ENCODE measurements around the gene TTPAL. TPM values are rescaled to one million over a fixed set of nuclear protein-coding genes. Genes with fewer than 3 reads are reported as not detected.
A peak's percentile ranks its signal among the peaks of the same experiment; 100 is the strongest.

Gene TTPAL, protein sequence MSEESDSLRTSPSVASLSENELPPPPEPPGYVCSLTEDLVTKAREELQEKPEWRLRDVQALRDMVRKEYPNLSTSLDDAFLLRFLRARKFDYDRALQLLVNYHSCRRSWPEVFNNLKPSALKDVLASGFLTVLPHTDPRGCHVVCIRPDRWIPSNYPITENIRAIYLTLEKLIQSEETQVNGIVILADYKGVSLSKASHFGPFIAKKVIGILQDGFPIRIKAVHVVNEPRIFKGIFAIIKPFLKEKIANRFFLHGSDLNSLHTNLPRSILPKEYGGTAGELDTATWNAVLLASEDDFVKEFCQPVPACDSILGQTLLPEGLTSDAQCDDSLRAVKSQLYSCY
- 3.1 TPM for total RNA-seq

DNA sequence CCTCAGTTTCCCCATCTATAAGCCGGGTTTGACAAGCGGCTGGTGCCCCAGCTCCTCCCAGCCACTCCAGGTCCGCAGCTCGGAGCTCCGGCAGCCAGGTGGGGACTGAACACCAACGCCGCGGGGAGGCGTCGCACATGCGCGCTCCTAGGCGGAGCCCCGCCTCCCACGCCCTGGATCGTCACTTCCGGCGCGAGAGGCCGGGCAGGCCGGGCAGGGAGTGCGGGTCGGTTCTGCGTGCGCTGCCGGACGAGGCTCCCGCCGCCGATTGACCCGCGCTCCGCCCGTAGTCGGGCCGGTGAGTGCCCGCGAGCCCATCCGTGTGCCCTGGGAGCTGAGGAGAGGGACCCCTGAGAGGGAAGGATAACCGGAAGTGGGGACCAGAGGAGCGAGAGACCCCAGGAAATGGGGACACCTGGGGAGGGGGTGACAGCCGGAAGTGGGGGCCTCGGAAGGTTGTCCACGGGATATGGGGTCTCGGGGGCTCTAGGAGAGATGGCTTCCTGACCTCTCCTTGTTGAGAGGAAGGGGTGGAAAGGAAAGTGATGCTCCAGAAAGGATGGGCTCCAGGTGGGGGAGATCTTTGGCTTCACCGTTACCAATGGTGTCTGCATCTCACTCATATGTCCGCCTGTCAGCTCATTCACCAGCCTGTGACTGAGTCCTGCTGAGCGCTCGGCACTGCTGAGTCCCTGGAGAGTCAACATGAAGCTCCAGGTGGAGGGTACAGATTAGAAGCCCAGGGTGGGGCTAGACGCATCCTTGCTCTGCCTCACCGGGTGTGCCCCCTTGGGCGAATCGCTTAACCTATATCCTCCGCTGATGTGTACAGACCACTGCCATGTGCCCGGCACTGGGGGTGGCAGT is at the start of gene TTPAL:
TTPAL (plus strand) TSS at position 181 of the 867 bp plus-strand sequence. CDS start 4,126 bp downstream, outside the sequence.
- peak within 1 kb of the TSS; percentile 36 to 97 (median 91) for H3K9ac ChIP-seq (ENCODE audit: low read depth in 1 of 3, low read length in 3 of 3)
- no peaks in the 10 kb centered on the region for H3K9me3 ChIP-seq (ENCODE audit: control insufficient read depth in 3 of 3, low read length in 3 of 3)
- H3K4me1 ChIP-seq (ENCODE audit: control insufficient read depth in 3 of 3, insufficient read depth in 3 of 3, low read length in 3 of 3): peaks cover 14 to 19% (median 18%) of the 10 kb centered on the region in 3 donors
- H3K36me3 ChIP-seq (ENCODE audit: control insufficient read depth in 3 of 3, insufficient read depth in 3 of 3, low read length in 3 of 3): peaks cover 9 to 13% (median 11%) of the 10 kb centered on the region in 3 donors
- peak within 1 kb of the TSS; percentile 72 to 87 (median 83) for H3K4me3 ChIP-seq (ENCODE audit: low read length in 3 of 3)
- no peaks in the 10 kb centered on the region for H3K27me3 ChIP-seq (ENCODE audit: control insufficient read depth in 3 of 3, insufficient read depth in 3 of 3, low read length in 3 of 3)
- H3K27ac ChIP-seq (ENCODE audit: low read depth, low read length): peak within 1 kb of the TSS; percentile 88

DNA sequence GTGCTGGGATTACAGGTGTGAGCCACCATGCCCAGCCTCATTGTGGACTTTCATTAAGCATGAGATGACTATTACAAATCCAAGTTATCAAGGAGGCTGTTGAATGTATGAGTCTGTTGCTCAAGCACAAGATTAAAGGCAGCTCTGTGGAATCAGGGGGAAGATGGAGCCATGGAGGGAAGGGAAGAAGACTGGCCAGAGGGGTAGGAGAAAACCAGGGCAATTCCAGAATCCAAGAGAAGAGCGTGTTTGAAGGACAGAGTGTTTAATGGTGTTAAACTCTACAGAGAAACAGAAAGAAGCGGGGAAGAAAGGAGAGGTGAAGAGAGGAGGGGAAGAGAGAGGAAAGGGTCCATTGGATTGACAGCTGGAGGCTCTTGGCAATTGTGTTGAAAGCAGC is 49.8 kb upstream of the TTPAL start:
- Histone ChIP-seq H3K9me3 (ENCODE audit: control insufficient read depth in 3 of 3, low read length in 3 of 3) (no peaks in the 10 kb centered on the region), H3K27me3 (ENCODE audit: control insufficient read depth in 3 of 3, insufficient read depth in 3 of 3, low read length in 3 of 3) (peaks cover 10 to 26% (median 10%) of the 10 kb centered on the region in 3 donors), H3K4me1 (ENCODE audit: control insufficient read depth in 3 of 3, insufficient read depth in 3 of 3, low read length in 3 of 3) (no peaks in the 10 kb centered on the region), H3K9ac (ENCODE audit: low read depth in 1 of 3, low read length in 3 of 3) (no peak overlapping the region), H3K4me3 (ENCODE audit: low read length in 3 of 3) (no peak overlapping the region), H3K36me3 (ENCODE audit: control insufficient read depth in 3 of 3, insufficient read depth in 3 of 3, low read length in 3 of 3) (no peaks in the 10 kb centered on the region), H3K27ac (ENCODE audit: low read depth, low read length) (no peak overlapping the region)

DNA sequence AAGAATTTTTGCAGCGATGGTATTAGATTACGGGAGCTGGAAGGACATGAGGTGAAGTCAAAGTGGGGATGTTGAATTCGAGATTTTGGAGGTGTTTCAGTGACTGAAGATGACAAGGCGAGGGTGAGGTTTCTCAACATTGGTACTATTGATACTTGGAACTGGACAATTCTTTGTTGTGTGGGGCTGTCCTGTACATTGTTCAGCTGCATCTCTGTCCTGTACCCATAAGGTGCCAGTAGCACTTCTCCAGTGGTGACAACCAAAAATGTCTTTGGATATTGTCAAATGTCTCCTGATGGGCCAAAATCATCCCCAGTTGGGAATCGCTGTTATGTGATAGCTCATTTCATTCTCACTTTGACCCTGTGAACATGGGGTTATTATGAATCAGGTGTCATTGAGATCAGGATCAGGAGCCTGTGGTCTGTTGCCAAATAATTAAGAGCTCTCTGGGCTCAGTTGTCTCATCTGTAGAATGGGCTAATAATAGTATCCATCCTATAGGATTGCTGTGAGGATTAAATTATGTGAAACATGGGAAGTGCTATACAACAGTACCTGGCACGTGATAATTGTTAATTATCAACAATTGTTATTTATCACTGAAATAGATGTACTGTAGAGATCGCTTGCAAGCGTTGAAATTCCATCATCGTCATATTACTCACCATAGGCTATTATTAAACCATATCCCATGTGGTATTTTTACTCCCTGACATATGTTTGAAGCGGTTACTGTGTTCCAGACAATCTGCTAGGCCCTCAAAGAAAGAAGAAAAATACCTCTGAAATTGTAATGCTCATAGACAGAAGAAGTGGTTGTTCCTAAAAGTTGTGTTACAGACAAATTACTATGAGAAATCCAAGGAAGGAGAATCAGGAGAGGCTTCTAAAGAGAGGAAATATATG is 48.5 kb upstream of the TTPAL start:
- Histone ChIP-seq H3K36me3 (ENCODE audit: control insufficient read depth in 3 of 3, insufficient read depth in 3 of 3, low read length in 3 of 3) (no peaks in the 10 kb centered on the region), H3K27ac (ENCODE audit: low read depth, low read length) (no peak overlapping the region), H3K27me3 (ENCODE audit: control insufficient read depth in 3 of 3, insufficient read depth in 3 of 3, low read length in 3 of 3) (peaks cover 15 to 28% (median 17%) of the 10 kb centered on the region in 3 donors), H3K9me3 (ENCODE audit: control insufficient read depth in 3 of 3, low read length in 3 of 3) (no peaks in the 10 kb centered on the region), H3K4me1 (ENCODE audit: control insufficient read depth in 3 of 3, insufficient read depth in 3 of 3, low read length in 3 of 3) (no peaks in the 10 kb centered on the region), H3K9ac (ENCODE audit: low read depth in 1 of 3, low read length in 3 of 3) (no peak overlapping the region), H3K4me3 (ENCODE audit: low read length in 3 of 3) (no peak overlapping the region)

DNA sequence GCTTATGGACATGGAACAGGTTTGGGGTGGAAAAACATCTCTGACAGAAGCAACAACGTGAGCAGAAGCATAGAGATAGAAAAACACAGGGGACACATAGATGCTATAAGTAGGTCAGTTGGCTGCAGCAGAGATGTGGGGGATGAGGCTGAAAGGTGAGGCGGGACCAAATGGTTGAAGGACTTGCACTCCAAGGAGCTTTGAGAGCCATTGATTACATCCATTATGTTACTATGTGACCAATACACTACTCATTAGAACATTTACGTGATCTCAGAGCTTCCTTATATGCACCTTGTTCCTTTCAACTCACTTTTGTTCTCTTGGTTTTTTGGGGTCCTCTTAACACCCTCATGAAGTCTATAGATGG is 47.9 kb upstream of the TTPAL start:
- no peak overlapping the region for H3K27ac ChIP-seq (ENCODE audit: low read depth, low read length)
- no peak overlapping the region for H3K4me3 ChIP-seq (ENCODE audit: low read length in 3 of 3)
- H3K4me1 ChIP-seq (ENCODE audit: control insufficient read depth in 3 of 3, insufficient read depth in 3 of 3, low read length in 3 of 3): no peaks in the 10 kb centered on the region
- peaks cover 15 to 26% (median 18%) of the 10 kb centered on the region in 3 donors for H3K27me3 ChIP-seq (ENCODE audit: control insufficient read depth in 3 of 3, insufficient read depth in 3 of 3, low read length in 3 of 3)
- H3K9me3 ChIP-seq (ENCODE audit: control insufficient read depth in 3 of 3, low read length in 3 of 3): no peaks in the 10 kb centered on the region
- H3K36me3 ChIP-seq (ENCODE audit: control insufficient read depth in 3 of 3, insufficient read depth in 3 of 3, low read length in 3 of 3): no peaks in the 10 kb centered on the region
- no peak overlapping the region for H3K9ac ChIP-seq (ENCODE audit: low read depth in 1 of 3, low read length in 3 of 3)

DNA sequence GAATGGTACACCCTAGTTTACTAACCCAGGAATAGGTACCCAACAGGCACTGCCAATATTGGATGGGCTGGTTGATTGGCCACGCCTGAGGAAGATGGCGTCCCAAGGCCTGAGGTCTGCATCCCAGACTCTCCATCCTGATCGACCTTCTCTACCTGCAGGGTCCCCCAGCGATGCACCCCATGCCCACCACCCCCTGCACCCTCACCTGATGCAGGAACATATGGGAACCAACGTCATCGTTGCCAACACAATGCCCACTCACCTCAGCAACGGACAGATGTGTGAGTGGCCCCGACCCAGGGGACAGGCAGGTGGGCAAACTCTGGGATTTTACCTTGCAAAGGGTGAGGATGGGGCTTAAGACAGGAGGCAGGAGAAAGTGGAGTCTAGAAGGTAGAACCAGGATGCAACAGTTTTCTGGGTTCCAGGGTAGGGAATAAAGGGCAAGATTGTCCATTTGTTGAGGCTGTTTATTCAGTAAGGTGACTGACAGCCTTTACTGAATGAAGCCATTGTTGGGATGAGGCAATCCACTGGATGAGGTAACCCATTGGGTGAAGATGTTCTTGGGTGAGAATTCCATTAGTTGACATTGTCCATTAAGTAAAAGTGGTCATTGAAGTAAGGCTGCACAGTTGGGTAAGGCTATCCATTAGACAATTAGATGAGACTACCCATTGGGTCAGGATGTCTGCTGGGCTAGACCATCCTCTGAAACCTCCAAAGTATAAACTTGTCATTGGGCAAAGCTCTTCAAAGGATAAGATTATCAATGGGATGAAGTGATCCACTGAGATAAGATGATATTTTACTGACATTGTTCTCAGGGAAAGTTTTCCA is 47.3 kb upstream of the TTPAL start:
- Histone ChIP-seq H3K4me1 (ENCODE audit: control insufficient read depth in 3 of 3, insufficient read depth in 3 of 3, low read length in 3 of 3) (no peaks in the 10 kb centered on the region), H3K9me3 (ENCODE audit: control insufficient read depth in 3 of 3, low read length in 3 of 3) (no peaks in the 10 kb centered on the region), H3K9ac (ENCODE audit: low read depth in 1 of 3, low read length in 3 of 3) (no peak overlapping the region), H3K36me3 (ENCODE audit: control insufficient read depth in 3 of 3, insufficient read depth in 3 of 3, low read length in 3 of 3) (no peaks in the 10 kb centered on the region), H3K4me3 (ENCODE audit: low read length in 3 of 3) (no peak overlapping the region), H3K27me3 (ENCODE audit: control insufficient read depth in 3 of 3, insufficient read depth in 3 of 3, low read length in 3 of 3) (peaks cover 13 to 25% (median 18%) of the 10 kb centered on the region in 3 donors), H3K27ac (ENCODE audit: low read depth, low read length) (no peak overlapping the region)

DNA sequence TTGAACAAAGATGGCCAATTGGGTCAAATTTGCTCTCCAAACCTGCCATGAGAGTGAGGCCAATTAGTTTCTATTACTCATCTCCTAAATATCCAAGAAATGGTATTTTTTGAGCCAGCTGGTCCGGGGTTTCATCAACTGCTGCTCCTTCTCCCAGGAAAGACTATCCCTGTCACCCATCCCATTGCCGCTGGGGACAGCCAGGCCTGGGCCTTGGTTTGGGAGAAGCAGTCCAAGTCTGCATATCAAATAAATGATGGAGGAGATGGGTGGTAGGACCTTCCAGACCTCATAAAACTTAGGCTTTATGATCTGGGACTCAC is 46.7 kb upstream of the TTPAL start:
- Histone ChIP-seq H3K36me3 (ENCODE audit: control insufficient read depth in 3 of 3, insufficient read depth in 3 of 3, low read length in 3 of 3) (no peaks in the 10 kb centered on the region), H3K9me3 (ENCODE audit: control insufficient read depth in 3 of 3, low read length in 3 of 3) (no peaks in the 10 kb centered on the region), H3K27me3 (ENCODE audit: control insufficient read depth in 3 of 3, insufficient read depth in 3 of 3, low read length in 3 of 3) (peaks cover 11 to 20% (median 13%) of the 10 kb centered on the region in 3 donors), H3K9ac (ENCODE audit: low read depth in 1 of 3, low read length in 3 of 3) (no peak overlapping the region), H3K4me1 (ENCODE audit: control insufficient read depth in 3 of 3, insufficient read depth in 3 of 3, low read length in 3 of 3) (no peaks in the 10 kb centered on the region), H3K27ac (ENCODE audit: low read depth, low read length) (no peak overlapping the region), H3K4me3 (ENCODE audit: low read length in 3 of 3) (no peak overlapping the region)

DNA sequence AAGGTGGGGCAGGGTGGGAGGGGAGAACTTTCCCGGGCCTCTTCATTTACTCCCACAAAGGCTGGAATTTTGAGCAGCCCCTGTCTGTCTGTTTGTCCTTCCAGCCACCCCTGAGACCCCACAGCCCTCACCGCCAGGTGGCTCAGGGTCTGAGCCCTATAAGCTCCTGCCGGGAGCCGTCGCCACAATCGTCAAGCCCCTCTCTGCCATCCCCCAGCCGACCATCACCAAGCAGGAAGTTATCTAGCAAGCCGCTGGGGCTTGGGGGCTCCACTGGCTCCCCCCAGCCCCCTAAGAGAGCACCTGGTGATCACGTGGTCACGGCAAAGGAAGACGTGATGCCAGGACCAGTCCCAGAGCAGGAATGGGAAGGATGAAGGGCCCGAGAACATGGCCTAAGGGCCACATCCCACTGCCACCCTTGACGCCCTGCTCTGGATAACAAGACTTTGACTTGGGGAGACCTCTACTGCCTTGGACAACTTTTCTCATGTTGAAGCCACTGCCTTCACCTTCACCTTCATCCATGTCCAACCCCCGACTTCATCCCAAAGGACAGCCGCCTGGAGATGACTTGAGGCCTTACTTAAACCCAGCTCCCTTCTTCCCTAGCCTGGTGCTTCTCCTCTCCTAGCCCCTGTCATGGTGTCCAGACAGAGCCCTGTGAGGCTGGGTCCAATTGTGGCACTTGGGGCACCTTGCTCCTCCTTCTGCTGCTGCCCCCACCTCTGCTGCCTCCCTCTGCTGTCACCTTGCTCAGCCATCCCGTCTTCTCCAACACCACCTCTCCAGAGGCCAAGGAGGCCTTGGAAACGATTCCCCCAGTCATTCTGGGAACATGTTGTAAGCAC is 46.0 kb upstream of the TTPAL start:
- no peaks in the 10 kb centered on the region for H3K9me3 ChIP-seq (ENCODE audit: control insufficient read depth in 3 of 3, low read length in 3 of 3)
- H3K4me3 ChIP-seq (ENCODE audit: low read length in 3 of 3): no peak overlapping the region
- H3K27me3 ChIP-seq (ENCODE audit: control insufficient read depth in 3 of 3, insufficient read depth in 3 of 3, low read length in 3 of 3): peaks cover 10 to 14% (median 10%) of the 10 kb centered on the region in 3 donors
- no peak overlapping the region for H3K27ac ChIP-seq (ENCODE audit: low read depth, low read length)
- no peaks in the 10 kb centered on the region for H3K36me3 ChIP-seq (ENCODE audit: control insufficient read depth in 3 of 3, insufficient read depth in 3 of 3, low read length in 3 of 3)
- no peak overlapping the region for H3K9ac ChIP-seq (ENCODE audit: low read depth in 1 of 3, low read length in 3 of 3)
- H3K4me1 ChIP-seq (ENCODE audit: control insufficient read depth in 3 of 3, insufficient read depth in 3 of 3, low read length in 3 of 3): no peaks in the 10 kb centered on the region

DNA sequence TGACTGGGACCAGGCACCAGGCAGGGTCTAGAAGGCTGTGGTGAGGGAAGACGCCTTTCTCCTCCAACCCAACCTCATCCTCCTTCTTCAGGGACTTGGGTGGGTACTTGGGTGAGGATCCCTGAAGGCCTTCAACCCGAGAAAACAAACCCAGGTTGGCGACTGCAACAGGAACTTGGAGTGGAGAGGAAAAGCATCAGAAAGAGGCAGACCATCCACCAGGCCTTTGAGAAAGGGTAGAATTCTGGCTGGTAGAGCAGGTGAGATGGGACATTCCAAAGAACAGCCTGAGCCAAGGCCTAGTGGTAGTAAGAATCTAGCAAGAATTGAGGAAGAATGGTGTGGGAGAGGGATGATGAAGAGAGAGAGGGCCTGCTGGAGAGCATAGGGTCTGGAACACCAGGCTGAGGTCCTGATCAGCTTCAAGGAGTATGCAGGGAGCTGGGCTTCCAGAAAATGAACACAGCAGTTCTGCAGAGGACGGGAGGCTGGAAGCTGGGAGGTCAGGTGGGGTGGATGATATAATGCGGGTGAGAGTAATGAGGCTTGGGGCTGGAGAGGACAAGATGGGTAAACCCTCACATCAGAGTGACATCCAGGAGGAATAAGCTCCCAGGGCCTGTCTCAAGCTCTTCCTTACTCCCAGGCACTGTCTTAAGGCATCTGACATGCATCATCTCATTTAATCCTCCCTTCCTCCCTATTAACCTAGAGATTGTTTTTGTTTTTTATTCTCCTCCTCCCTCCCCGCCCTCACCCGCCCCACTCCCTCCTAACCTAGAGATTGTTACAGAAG is 45.2 kb upstream of the TTPAL start:
- Histone ChIP-seq H3K36me3 (ENCODE audit: control insufficient read depth in 3 of 3, insufficient read depth in 3 of 3, low read length in 3 of 3) (no peaks in the 10 kb centered on the region), H3K27me3 (ENCODE audit: control insufficient read depth in 3 of 3, insufficient read depth in 3 of 3, low read length in 3 of 3) (peaks cover 10 to 14% (median 10%) of the 10 kb centered on the region in 3 donors), H3K9ac (ENCODE audit: low read depth in 1 of 3, low read length in 3 of 3) (no peak overlapping the region), H3K9me3 (ENCODE audit: control insufficient read depth in 3 of 3, low read length in 3 of 3) (no peaks in the 10 kb centered on the region), H3K27ac (ENCODE audit: low read depth, low read length) (no peak overlapping the region), H3K4me1 (ENCODE audit: control insufficient read depth in 3 of 3, insufficient read depth in 3 of 3, low read length in 3 of 3) (no peaks in the 10 kb centered on the region), H3K4me3 (ENCODE audit: low read length in 3 of 3) (no peak overlapping the region)

All from skeletal muscle tissue (tissue), 4 donors.